Nephron (organoid): ENCODE results near the gene TUBB1.

Source experiments
- H3K27ac Mint-ChIP-seq, 3 experiments: 2 replicates each; pipeline ENCODE4 v1.8.0; 2020; ENCODE audit warnings: mixed read lengths in 3 of 3, mild to moderate bottlenecking in 2 of 3, moderate library complexity in 1 of 3
- H3K27me3 Mint-ChIP-seq: 2 replicates; pipeline ENCODE4 v1.8.0; 2021; ENCODE audit warnings: low read depth, mild to moderate bottlenecking, moderate library complexity, mixed read lengths
- H3K36me3 Mint-ChIP-seq: 2 replicates; pipeline ENCODE4 v1.8.0; 2020; ENCODE audit warnings: low read depth, mixed read lengths
- H3K4me1 Mint-ChIP-seq: 2 replicates; pipeline ENCODE4 v1.8.0; 2020; ENCODE audit warnings: mixed read lengths
- H3K4me3 Mint-ChIP-seq, 3 experiments: 2 replicates each; pipeline ENCODE4 v1.8.0; 2020; ENCODE audit warnings: mild to moderate bottlenecking in 3 of 3, mixed read lengths in 3 of 3, moderate library complexity in 2 of 3
- H3K9me3 Mint-ChIP-seq: 2 replicates; pipeline ENCODE4 v1.8.0; 2020; ENCODE audit warnings: mixed read lengths
- CTCF ChIP-seq, 3 experiments: fragments of 200-600 bp; sonication (generic); IDR thresholded peaks; one replicate each; pipeline ENCODE4 v1.5.0; 2021; ENCODE audit warnings: antibody characterized with exemption in 3 of 3; ENCODE audit not compliant: unreplicated experiment in 3 of 3

Gene TUBB1

GRCh38 chr20:58975353-58975752 lies 43.9 kb upstream of the TUBB1 start:
- Mint-ChIP-seq H3K9me3 (peaks cover 32% of the 10 kb centered on the region), H3K27me3 (no peaks in the 10 kb centered on the region), H3K4me3 (no peak overlapping the region), H3K4me1 (no peaks in the 10 kb centered on the region), H3K27ac (no peak overlapping the region), H3K36me3 (peaks cover 9% of the 10 kb centered on the region)
- no peak for TF ChIP-seq CTCF (IDR thresholded peaks at IDR 0.05; ENCODE audit: unreplicated experiment in 3 of 3)

GRCh38 chr20:58976061-58976730 lies 43.0 kb upstream of the TUBB1 start:
- no peak for TF ChIP-seq CTCF (IDR thresholded peaks at IDR 0.05; ENCODE audit: unreplicated experiment in 3 of 3)
- Mint-ChIP-seq H3K27ac (no peak overlapping the region), H3K27me3 (no peaks in the 10 kb centered on the region), H3K4me3 (peak overlapping the region in 1 of 3 experiments; percentile 41), H3K4me1 (no peaks in the 10 kb centered on the region), H3K36me3 (peaks cover 9% of the 10 kb centered on the region), H3K9me3 (peaks cover 26% of the 10 kb centered on the region)

- peaks cover 12% of the 10 kb centered on the region for H3K36me3 Mint-ChIP-seq
- H3K9me3 Mint-ChIP-seq, result peaks cover 26% of the 10 kb centered on the region
- no peaks in the 10 kb centered on the region for H3K27me3 Mint-ChIP-seq
- H3K27ac Mint-ChIP-seq, result peak overlapping the region in 2 of 3 experiments; percentile 44 to 67
- no peak for TF ChIP-seq CTCF (IDR thresholded peaks at IDR 0.05; ENCODE audit: unreplicated experiment in 3 of 3)
- peaks cover 9% of the 10 kb centered on the region for H3K4me1 Mint-ChIP-seq
- H3K4me3 Mint-ChIP-seq, result peak overlapping the region; percentile 1 to 74 (median 72)
Measured at GRCh38 chr20:58978351-58979190, 40.7 kb upstream of the TUBB1 start.

DNA sequence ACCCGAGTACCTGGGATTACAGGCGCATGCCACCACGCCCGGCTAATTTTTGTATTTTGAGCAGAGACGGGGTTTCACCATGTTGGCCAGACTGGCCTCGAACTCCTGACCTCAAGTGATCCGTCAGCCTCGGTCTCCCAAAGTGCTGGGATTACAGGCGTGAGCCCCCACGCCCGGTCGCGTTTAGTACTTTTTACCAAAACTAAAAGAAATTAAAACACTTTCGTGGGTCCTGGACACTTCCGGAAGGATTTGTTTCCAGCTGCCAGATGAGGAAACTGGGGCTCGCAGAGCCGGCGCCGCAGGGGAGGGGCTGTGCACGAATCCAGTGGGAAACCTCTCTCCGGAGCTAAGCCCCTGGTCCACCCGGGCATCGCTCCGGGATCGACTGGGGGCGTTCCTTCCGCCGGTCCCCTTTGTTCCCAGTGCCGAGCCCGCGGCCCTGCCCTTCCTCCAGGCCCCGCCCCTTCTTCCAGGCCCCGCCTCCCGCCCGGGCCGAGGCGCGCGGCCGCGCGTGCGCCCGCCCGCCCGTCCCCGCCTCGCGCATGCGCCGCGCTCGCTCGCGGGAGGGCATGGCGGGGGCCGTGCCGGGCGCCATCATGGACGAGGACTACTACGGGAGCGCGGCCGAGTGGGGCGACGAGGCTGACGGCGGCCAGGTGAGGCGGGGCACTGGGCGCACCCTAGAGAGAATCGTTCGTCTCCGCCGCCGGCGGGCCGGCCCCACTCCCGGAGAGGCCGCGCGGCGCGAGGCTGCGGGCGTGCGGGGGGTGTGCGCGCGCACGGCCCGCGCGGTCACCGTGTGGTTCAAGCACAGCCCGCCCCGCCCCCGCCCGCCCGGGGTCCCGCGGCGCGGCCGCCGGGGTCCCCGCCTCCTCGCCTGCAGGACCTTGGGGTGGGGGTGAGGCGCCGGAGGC lies 38.3 kb upstream of the TUBB1 start, which contains the start of gene NELFCD:
Gene NELFCD (plus strand): TSS at position 546 of the 917 bp plus-strand sequence. CDS start 54 bp downstream, at position 600.
- Mint-ChIP-seq H3K27me3 (no peaks in the 10 kb centered on the region), H3K9me3 (peaks cover 16% of the 10 kb centered on the region), H3K27ac (peak within 1 kb of the TSS; percentile 59 to 91 (median 87)), H3K36me3 (peaks cover 16% of the 10 kb centered on the region), H3K4me1 (peaks cover 20% of the 10 kb centered on the region), H3K4me3 (peak within 1 kb of the TSS; percentile 90 to 95 (median 93))
- TF ChIP-seq CTCF (IDR thresholded peaks at IDR 0.05; ENCODE audit: unreplicated experiment in 3 of 3), result no peak

GRCh38 chr20:58981628-58982364 lies 37.4 kb upstream of the TUBB1 start:
- Mint-ChIP-seq H3K27me3 (no peaks in the 10 kb centered on the region), H3K9me3 (peaks cover 8% of the 10 kb centered on the region), H3K27ac (peak overlapping the region; percentile 59 to 91 (median 87)), H3K4me1 (peaks cover 24% of the 10 kb centered on the region), H3K4me3 (peak overlapping the region; percentile 90 to 95 (median 93)), H3K36me3 (peaks cover 19% of the 10 kb centered on the region)
- no peak for TF ChIP-seq CTCF (IDR thresholded peaks at IDR 0.05; ENCODE audit: unreplicated experiment in 3 of 3)
